SIG-M5 treated with dmso at 0.1 percent for 504 hours (cell line): Measurements from ENCODE around the gene TMEM30B.

ENCODE experiments used
- DNase-seq: peaks from one replicate; lab custom pipeline; 2025; ENCODE audit not compliant: unreplicated experiment; lab: John Stamatoyannopoulos, UW

TMEM30B gene

DNA sequence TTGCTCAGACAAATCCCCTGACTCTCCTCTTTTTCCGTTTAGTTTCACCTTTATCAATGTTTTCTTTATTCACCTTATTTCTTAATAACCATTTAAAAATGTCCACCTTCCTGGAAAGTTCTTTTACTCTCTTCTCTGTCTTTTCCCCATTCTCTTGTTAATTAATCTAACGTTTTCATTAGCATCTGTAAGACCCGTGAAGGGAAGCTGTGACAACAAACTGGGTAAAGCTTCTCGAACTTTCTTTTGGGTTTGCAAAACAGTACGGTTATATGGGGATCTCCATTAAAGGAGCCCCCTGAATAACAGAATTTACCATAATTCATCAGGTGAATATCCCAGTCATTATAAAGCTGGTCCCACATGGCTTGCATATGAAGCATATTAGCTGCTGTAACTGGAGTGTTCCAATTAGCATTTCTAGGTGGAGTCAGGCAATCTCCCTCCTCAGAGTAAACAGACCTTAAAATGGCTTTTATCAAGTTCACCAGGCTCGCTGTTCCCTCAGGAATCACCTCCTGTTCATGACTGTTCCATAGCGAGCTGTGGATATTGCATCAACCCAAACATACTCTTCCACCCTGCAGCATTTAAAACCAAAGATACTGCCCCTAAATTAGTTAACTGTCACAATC lies 42.4 kb downstream of the TMEM30B start:
- DNase-seq: no peak

DNA sequence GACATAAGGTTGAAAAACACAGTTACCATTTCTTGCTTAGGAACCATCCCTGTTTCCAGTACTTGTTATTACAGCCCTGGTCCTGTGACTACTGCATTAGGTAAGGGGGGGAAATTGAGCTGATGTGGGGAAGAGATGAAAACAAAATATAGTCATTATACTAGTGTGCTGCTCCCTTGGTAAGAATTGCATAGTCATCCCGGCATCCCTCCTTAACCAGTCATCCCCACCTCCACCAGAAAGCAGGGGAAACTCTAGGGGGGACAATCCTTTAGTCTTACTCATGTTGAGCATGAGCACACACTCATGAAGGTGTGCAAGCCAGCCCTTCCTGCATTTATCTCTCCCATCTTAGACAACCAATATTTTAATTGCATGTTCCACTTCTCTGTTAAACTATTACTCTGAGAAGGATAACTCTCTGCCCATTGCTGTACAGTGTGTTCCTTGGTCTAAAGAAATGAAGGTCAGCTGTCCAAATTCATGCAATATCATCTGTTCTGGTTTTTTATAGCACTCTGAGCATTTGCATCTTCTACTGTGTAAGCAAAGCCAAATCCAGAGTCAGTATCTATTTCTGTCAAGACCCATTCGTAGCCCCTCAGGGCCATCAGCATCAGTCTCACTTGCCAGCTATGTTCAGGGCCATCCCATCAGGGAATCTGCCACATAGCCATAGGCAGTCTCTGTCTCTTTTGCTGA lies 46.8 kb downstream of the TMEM30B start:
- no peak for DNase-seq

DNA sequence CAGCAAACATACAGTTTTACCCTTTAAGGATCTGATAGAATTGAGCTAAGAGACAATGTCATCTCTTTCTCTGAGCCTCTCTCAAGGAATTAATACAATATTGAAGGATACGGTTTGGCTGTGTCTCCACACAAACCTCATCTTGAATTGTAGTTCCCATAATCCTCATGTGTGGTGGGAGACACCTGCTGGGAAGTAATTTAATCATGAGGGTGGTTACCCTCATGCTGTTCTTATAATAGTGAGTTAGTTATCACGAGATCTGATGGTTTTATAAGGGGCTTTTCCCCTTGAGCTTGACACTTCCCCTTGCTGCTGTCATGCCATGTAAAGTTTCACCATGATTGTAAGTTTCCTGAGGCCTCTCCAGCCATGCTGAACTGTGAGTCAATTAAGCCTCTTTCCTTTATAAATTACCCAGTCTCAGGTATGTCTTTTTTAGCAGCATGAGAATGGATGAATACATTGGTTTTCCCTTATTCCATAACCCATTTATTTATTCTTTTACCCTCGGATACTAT lies 47.6 kb downstream of the TMEM30B start:
- DNase-seq: no peak

DNA sequence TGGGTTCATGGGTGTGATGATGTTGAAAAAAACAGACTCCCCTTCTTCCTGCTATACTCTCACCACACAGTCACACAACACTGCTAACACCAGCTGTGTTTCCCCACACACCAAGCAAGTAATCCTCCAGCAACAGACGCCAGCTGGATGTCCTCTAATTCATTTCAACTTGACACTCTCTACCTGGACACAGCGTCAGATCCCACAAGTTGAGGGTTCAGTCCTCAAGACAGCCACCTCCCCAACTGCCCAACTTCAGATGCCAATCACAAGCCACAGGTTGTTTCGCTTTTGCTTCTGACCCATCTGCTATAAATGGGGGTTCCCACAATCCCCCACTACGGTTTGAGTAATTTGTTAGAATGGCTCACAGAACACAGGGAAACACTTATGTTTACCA lies 49.3 kb downstream of the TMEM30B start:
- no peak for DNase-seq

DNA sequence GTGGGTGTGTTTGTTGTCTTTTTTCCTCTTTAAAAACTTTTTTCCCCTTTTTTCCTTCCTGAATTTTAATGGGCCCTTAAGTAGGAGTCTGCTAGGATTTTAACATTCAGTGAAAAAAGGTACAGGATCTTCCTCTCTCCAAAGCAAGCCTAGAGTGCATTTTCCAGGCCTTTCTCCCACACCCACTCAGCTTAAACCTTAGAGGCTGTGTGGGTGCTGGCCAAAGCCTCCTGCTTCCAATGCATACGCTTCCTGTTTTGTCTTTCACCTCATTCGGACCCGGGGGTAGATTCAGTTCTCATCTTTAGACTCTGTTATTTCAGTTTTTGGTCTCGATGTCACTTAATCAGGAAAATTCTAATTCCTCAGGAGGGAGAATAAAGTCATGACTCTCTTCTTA lies 51.2 kb downstream of the TMEM30B start:
- DNase-seq: no peak

DNA sequence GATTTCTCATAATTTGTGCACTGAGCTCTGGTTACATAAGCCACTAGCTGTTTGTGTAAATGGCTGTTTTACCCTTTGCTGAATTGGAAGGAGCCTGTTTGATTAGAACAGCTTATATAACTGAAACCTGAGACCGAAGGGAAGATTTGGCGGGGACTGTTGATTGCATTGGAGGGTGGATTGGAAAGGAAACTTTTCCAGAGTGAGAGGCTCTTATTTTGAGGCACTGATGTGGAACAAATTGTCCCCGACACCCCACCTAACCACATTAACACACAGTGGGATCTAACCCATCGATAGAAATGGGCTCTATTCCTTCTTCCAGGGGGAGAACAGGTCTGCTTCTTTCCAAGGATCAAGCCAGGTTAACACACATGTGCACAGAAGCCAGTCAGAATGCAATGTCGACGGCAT lies 51.7 kb downstream of the TMEM30B start:
- DNase-seq: no peak

DNA sequence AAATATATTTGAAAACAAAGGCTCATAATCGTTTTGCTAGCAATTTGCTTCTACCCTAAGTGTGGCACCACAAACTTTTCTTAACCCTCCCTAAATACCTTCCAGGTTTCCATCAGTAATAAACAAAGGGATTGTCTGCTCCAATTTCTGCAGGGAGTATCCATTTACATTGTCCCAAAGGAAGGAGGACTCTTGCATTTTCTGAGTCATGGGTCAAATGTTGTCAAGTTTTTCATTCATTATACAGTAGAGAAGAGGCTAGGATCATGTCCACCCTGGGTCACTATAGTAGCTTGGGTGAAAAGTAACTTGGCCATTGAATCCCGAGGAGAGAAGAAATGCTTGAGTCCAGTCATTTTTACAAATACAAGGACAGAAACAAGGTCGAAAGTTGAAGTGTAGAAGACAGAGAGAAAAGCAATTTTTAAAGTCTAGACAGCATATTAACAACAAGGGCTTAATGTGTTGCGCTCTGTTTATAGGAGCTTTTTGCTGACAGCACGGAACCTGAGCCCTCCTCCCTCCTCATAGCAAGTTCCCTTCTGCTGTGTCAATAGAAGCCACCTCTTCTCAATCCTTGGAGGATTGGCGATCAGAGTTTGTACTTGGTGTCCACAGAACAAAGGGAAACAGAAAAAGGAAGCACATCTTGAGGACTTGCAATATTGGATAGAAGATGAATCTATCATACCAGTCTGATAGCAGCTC lies 53.1 kb downstream of the TMEM30B start:
- DNase-seq: no peak
